Measurements from ENCODE around the gene FATE1.
A peak's percentile ranks its signal among the peaks of the same experiment; 100 is the strongest.
"Not testable (repeated sequence)": the region's sequence is repeated elsewhere in the genome, so short reads cannot be mapped to it uniquely, and the experiment has no call there.

The FATE1 gene

GRCh38 chrX:151715752-151716151, at the start of gene FATE1:
Gene FATE1, plus strand, starts transcription at chrX:151716035. Its CDS starts 85 bp downstream, at chrX:151716120.
- DNase-seq (ENCODE audit: low read depth in 1 of 2, low spot score in 1 of 2): no peak

DNA sequence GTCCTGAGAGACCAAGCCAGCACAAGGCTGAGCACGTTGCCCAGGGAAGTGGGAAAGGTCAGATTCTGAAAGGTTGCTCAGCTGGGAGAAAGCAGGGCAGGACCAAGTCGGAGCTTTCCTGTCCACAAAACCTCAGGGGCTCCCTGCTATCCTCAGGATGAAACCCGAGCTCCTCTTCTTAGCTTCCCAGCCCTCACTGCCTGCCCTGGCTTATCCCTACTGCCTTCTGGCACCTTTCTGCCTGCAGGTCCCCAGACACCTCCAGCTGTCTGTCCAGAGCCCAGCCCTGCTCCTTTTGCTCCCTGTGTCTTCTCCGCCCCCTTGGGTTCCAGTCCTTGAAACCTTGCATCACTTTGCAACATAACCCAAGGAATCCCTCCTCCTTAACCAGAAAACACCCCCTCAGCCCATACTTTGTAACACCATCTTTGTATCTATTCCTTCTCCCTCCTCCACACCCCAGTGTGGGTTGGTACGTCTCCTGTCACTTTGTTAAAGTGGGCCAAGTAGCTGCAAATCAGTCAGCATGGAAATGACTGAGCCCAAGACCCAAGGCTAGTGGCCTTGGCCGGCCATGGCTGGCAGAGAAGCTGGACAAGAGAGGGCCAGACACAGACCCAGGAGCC, 40.6 kb upstream of the FATE1 start:
- no peak for DNase-seq (ENCODE audit: low read depth in 1 of 2, low spot score in 1 of 2)

- no peak for DNase-seq (ENCODE audit: low read depth in 1 of 2, low spot score in 1 of 2)
Observed at GRCh38 chrX:151676196-151676595, 39.6 kb upstream of the FATE1 start.

- no peak for DNase-seq (ENCODE audit: low read depth in 1 of 2, low spot score in 1 of 2)
Observed at GRCh38 chrX:151679798-151680402, 35.9 kb upstream of the FATE1 start.

GRCh38 chrX:151680805-151681204, 35.0 kb upstream of the FATE1 start:
- DNase-seq (ENCODE audit: low read depth in 1 of 2, low spot score in 1 of 2): peak; percentile 5 to 9

- DNase-seq (ENCODE audit: low read depth in 1 of 2, low spot score in 1 of 2): no peak
Observed at GRCh38 chrX:151687635-151688034, 28.2 kb upstream of the FATE1 start.

GRCh38 chrX:151688695-151689094, 27.1 kb upstream of the FATE1 start:
- DNase-seq (ENCODE audit: low read depth in 1 of 2, low spot score in 1 of 2): no peak

GRCh38 chrX:151692825-151693224, 23.0 kb upstream of the FATE1 start:
- no peak for DNase-seq (ENCODE audit: low read depth in 1 of 2, low spot score in 1 of 2)

GRCh38 chrX:151694121-151694520, 21.7 kb upstream of the FATE1 start:
- DNase-seq (ENCODE audit: low read depth in 1 of 2, low spot score in 1 of 2): no peak

- DNase-seq (ENCODE audit: low read depth in 1 of 2, low spot score in 1 of 2): no peak
Observed at GRCh38 chrX:151694661-151695582, 20.9 kb upstream of the FATE1 start, which contains the start of gene PRRG3. Gene PRRG3, plus strand, starts transcription at chrX:151695458. Its CDS starts 3,357 bp downstream, at chrX:151698815.

- no peak for DNase-seq (ENCODE audit: low read depth in 1 of 2, low spot score in 1 of 2)
Observed at GRCh38 chrX:151695583-151696340, 20.1 kb upstream of the FATE1 start.

DNA sequence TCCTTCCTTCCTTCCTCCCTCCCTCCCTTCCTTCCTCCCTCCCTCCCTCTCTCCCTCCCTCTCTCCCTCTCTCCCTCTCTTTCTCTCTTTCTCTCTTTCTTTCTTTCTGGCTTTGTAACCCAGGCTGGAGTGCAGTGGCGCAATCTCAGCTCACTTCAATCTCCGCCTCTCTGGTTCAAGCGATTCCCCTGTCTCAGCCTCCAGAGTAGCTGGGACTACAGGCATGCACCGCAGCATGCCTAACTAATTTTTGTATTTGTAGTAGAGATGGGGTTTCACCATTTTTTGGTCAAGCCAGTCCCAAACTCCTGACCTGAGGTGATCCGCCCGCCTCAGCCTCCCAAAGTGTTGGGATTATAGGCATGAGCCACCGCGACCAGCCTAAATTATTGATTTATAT, 18.8 kb upstream of the FATE1 start:
- DNase-seq (ENCODE audit: low read depth in 1 of 2, low spot score in 1 of 2): not testable (repeated sequence)

DNA sequence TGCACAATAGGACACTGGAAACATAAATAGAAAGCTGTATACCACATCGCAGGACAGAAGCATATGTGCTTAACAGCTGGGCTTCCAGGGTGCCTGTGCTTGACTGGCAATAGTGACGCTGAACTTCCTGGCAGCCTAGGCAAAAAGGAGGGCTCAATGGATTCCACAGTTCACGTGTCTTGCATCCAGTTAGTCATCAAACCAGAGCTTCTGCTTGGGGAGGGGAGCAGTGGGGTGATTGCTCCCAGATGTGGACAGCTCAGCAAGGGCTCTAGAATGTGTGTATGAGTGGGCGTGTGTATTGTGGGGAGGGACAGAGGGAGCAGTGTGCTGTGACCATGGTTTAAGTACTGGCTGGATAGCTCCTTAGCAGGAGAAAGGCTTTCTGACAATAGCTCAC, 18.3 kb upstream of the FATE1 start:
- DNase-seq (ENCODE audit: low read depth in 1 of 2, low spot score in 1 of 2): no peak

- no peak for DNase-seq (ENCODE audit: low read depth in 1 of 2, low spot score in 1 of 2)
Observed at GRCh38 chrX:151698485-151698884, 17.4 kb upstream of the FATE1 start.

- DNase-seq (ENCODE audit: low read depth in 1 of 2, low spot score in 1 of 2): no peak
Observed at GRCh38 chrX:151699746-151700145, 16.1 kb upstream of the FATE1 start.

- DNase-seq (ENCODE audit: low read depth in 1 of 2, low spot score in 1 of 2): no peak
Observed at GRCh38 chrX:151700581-151700980, 15.3 kb upstream of the FATE1 start.

DNA sequence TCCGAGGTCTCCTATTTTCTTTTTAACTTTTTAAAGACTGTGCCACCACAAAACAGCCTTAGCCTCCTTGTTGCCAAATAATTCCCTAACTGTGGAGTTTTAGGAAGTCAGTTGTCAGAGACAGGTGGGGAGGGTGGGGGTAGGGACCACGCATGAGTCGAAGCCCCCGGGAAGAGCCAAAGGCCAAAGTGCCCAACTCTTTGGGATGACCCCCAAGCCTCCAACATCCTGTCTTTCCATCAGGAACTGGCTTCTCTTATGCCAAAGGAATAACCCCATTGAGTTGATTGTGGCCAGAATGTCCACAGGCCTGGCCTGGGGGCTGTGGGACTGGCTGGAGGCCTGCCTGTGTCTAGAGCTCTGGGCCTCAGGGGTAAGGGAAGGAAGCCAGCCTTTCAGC, 14.8 kb upstream of the FATE1 start:
- no peak for DNase-seq (ENCODE audit: low read depth in 1 of 2, low spot score in 1 of 2)

DNA sequence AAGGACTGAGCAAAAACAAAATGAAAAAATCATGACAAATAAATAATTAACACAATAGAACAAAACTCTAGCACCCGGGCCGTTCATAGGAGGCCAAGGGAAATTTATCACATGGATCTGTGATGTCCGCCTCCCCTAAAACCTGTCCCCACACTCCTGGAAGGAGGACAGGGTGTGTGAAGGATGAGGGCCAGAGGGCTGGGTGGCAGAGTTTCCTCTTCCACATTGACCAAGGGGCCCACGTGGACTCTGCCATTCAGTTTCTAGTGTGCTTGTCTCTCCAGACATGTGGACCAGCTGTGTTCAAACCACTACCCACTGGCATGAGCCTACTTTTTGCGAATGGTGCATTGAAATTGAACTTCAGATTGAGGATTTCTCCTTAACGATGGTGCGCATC, 14.3 kb upstream of the FATE1 start:
- DNase-seq (ENCODE audit: low read depth in 1 of 2, low spot score in 1 of 2): no peak

GRCh38 chrX:151702026-151702714, 13.7 kb upstream of the FATE1 start:
- no peak for DNase-seq (ENCODE audit: low read depth in 1 of 2, low spot score in 1 of 2)

GRCh38 chrX:151702741-151703340, 13.0 kb upstream of the FATE1 start:
- no peak for DNase-seq (ENCODE audit: low read depth in 1 of 2, low spot score in 1 of 2)

Data from activated T-helper 1 cell treated with anti-CD3 and anti-CD28 coated beads, Interleukin-2, amount 50 U/mL, for 16 hours (primary cell).